ENCODE measurements around the gene TMCC1.

The TMCC1 gene

GRCh38 chr3:129638481-129638880, 255.0 kb downstream of the TMCC1 start:
- no peak for DNase-seq

DNA sequence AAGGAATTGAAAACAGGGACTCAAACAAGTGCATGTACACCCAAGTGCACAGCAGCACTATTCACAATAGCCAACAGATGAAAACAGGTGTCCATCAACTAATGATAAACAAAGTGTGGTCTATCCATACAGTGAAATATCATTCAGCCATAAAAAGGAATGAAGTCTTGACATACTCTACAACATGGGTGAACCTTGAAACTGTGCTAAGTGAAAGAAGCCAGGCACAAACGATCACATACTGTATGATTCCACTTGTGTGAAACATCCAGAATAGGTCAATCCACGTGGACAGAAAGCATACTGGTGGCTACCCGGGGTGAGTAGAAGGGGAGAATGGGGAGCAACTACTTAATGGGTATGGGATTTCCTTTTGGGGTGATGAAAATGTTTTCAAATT, 257.4 kb downstream of the TMCC1 start:
- DNase-seq: no peak

DNA sequence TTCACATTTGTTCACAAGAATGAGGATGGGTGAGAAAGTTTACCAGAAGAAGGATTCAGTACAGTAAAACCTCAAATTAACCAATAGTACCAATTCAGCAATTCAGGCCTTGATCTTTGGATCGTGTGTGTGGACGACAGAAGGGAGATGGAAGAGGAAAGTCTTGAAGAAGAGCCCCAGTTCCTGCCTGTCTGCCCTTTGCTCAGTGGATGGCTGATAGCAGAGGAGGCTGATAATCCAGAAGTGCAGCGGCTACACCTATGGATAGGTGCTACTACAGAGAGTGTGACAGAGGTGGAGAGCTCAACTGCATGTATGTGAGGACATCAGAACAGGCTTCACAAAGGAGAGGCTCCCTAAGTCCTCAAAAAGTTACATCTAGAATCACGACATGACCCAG, 257.9 kb downstream of the TMCC1 start:
- no peak for DNase-seq

DNA sequence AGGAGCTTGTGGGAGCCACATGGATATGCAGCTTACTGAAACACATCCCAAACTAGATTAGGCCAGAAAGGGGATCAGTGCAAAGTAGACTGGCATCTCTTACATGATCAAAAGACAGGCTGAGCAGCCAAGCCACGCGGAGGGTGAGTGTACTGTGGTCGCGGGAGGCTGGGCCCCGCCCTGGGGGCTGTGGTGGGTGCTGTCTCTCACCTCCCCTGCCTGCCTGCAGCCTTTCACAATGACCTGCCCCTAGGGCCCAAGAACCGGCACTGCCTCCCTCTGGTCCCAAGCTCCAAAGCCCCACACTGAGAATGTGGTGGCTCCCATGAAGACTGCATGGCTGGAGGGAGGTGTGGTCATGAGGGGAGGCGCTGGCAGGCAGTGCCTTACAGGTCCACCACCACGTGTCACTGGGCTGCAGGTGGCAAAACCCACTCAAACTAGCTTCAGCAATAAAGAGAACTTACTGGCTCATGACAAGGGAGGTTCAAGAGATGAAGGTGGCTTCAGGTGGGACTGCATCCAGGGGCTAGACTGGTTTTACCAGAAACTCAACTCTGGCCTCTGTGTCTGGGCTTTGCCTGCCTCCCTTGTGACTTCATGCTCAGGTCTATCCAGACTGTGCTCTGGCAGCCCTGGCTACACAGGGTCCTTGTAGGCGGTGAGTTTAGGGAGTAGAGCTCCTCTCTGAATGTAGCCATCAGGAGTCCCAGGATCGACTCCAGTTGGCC, 259.6 kb downstream of the TMCC1 start:
- DNase-seq: no peak

DNA sequence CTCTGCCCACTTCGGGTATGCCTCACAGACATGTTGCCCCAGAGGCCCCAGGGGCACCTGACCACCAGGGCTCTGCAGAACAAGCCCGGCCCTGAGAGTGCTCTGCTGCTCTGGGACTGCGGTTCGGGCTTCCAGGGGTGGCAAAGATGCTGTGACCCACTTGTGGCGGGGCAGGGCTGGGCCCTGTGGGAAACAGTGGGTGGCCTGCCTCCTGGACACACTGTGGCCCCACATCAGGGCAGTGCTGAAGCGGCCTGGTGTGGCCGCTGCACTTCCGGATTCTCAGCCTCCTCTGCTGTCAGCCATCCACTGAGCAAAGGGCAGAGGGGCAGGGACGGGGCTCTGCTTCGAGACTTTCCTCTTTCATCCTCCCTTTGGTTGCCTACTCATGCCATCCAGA, 260.5 kb downstream of the TMCC1 start:
- no peak for DNase-seq

DNA sequence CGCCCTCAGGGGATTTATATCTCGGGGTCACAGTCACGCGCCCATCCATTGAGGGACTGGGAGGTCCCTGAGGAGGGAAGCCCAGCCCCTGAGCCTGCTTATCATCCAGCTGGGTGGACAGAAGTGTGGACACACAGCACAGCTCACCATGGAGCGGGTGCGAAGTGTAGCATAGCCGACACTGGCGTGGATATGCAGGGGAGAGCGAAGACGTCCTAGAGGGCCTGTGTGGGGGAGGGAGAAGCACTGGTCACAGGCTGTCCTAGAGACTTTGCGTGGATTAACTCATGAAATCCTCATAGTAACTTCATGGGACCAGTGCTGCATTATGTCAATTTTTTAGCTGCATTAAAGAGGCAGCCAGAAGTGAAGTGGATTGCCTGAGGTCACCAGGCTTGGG, 261.0 kb downstream of the TMCC1 start:
- no peak for DNase-seq

- DNase-seq: no peak
These were observed 261.5 kb downstream of the TMCC1 start for GRCh38 chr3:129632056-129632455.

DNA sequence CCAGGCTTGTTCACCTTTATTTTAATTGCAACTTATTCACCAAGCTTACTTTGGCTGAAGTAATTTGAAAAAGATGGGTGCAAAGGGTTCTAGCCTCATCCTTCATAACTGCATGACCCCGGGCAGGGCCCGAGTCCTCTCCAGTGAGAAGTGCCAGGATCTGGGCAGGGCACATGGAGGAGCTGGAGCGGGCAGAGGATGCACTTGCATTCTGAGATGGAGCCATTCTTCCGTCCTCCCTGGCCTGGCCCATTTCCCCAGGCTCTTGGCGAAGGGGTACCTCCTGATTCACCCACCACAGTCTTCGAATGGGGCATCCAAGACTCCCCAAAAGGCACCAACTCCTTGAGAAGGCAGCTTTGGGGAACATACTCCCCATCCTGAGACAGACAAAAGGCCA, 264.5 kb downstream of the TMCC1 start:
- no peak for DNase-seq

- no peak for DNase-seq
These were observed 265.4 kb downstream of the TMCC1 start for GRCh38 chr3:129628169-129628522.

- peak; percentile 77 for DNase-seq
These were observed 266.0 kb downstream of the TMCC1 start for GRCh38 chr3:129627350-129628168.

DNA sequence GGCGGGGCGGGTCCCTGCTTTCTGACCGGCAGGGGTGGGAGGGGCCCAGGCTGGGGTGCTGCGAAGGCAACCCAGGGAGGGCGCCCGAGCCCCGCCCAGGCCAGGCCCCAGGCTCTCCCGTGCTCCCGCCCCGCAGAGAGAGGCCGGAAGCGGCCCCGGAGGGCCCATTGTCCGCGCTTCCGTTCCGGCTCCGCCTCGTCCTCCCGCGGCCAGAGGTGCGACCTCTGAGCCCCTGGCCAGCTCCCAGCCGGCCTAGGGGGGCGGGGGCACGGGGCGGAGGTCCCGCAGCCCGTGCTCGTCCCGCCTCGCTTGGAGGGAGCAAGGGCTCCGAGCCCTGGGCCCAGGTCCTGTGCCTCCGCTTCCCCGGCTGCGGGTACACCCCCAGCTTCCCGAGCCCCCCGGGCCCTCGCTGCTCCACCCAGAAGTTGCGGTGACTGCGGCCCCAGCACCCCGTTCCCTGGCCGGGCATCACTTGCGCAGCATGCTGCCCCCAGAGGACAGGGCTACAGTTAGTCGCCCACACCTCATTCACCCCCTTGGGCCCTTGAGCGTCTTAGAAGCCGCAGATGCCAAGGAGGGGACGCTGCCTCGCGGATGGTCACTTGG, 266.7 kb downstream of the TMCC1 start:
- peak; percentile 65 for DNase-seq

DNA sequence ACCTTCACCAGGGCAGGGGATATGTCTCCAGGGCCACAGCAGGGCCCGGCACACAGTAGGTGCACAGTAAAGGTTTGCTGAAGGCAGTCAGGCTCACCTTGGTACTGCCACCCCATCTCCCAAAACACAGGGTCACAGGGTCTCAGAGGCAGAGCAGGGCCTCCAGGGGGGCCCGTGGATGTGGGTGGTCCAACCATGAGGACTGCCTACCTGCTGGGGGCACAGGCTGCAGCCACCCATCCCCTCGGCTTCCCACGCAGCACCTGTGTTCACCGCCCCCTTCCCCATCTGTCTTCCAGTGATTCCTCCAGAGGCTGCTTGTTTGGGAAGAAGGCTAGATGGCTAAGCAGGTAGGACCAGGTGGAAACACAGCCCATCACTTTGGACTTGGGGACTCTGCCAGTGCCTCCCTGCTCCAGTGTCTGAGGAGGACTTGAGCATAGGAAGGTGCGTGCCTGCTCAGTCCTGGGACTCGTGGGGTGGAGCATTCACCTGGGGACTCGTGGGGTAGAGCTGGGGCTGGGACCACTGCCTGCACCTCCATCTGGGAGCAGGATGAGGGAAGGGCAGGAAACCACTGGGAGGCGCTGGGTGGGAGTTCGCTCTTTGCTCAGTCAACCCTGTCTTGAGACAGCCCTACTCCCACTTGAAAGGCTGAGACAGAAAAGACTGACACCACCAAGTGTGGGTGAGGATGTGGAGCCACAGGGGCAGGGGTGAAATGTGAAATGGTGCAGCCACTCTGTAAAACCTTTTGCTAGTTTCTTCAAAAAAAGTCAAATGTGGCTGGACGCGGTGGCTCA, 268.2 kb downstream of the TMCC1 start:
- no peak for DNase-seq

- DNase-seq: no peak
These were observed 269.0 kb downstream of the TMCC1 start for GRCh38 chr3:129624347-129625071.

- no peak for DNase-seq
These were observed 269.9 kb downstream of the TMCC1 start for GRCh38 chr3:129623447-129624118.

DNA sequence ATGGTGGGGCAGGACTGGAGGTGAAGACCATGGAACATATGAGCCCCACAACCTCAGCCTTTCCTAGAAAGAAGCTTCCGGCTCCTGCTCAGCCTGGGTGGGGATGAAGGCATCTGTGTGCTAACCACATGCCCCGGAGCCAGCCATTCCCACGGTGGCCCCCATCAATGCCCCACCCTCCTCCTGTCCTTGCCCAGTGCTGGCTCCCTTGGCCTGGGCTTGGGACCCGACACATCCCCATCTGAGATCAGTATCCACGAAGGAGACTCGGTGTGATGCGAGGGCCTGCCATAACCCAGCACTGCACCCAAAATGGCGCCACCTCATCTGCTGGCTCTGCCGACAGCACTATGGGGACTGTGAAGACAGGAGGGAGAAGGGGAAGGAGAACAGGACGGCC, 270.6 kb downstream of the TMCC1 start:
- DNase-seq: no peak

DNA sequence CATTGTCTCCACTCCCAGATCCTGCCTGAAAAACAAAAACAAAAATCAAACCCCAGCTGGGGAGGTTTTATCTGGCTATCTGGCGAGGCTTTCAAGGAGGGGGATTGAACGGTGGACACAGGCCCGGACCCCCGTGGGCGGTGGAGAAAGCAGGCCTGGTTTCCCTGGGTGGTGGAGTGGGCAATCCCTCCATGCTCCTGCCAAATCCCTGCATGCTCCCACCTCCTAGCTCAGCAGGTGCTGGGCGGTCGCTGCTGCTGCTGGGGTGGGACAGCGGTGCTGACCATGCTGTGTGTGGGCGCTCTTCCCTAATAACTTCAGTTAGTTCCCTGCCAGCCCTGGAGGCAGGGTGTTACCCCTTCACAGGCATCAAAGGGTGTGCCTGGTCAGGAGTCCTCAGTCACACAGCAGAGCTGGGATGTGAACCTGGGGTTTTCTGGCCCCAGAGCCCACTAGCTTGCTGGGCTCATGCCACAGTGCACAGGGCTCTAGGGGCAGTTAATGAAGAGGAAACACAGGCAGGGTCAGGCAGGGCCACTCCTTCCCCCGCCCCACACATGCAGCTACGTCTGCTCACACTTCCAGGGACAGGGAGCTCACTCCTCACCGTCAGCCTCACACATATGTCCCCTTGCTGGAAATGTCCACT, 271.2 kb downstream of the TMCC1 start:
- no peak for DNase-seq

GRCh38 chr3:129621626-129622225, 271.8 kb downstream of the TMCC1 start:
- no peak for DNase-seq

DNA sequence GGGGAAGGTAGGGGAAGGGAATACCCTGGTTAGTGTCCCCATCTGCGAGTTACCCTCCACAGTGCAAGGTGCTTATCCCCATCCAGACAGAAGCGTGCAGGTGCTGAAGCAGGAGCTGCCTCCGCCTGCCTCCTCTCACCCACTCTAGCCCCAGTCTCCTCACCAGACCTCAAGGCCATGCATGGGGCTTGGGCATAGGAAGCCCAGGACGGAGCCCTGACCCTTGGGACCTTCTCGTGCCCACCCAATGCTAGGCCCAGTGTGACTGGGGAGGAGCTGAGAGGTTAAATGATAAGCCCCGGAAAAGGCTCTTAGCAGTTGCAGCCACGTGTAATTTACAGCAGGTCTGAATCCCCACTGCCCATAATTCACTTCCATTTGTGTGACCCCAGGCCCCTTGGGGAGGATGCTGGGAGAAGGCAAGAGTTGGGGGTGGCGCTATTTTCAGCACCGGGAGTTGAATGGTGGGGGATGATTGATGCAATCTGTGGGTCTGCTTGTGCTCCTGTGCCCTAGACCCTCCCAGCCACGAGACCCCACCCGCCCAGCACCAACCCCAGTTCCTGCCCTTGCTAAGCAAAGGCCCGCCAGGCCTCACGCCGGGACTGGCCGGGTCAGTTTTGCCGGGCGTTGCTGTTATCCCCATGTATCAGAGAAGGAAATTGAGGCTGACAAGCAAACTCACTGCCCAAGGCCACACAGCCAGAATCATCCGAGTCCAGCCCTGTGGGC, 272.5 kb downstream of the TMCC1 start:
- DNase-seq: no peak

DNA sequence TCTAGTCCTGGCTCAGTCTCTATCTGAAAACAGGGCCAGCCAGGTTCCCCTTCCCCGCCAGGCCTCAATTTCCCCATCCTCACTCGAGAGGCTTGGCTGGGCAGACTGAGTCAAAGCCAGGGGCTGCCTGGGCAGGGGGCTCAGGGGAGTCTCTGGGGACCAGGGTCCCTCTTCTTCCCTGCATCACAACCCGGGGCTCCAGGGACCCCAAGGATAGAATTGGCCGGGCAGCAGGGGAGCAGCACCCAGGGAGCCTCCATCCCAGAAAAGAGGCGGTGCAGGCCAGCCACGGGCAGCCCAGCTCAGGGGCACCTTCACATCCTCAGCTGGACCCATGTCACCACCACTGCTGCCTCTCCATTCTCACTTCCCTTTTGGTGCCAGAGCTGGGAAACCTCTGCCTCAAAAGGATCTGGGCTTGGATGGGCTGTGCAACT, 273.8 kb downstream of the TMCC1 start:
- no peak for DNase-seq
